GM18861 (cell line): Measurements from ENCODE around the gene RTN4R.
"Not testable (repeated sequence)": the region's sequence is repeated elsewhere in the genome, so short reads cannot be mapped to it uniquely, and the experiment has no call there.

Experiments used
- ATAC-seq: cut with Tn5 transposase; IDR thresholded peaks from one replicate; pipeline ENCODE4 v1.9.1; 2021; ENCODE audit not compliant: unreplicated experiment

RTN4R gene

DNA sequence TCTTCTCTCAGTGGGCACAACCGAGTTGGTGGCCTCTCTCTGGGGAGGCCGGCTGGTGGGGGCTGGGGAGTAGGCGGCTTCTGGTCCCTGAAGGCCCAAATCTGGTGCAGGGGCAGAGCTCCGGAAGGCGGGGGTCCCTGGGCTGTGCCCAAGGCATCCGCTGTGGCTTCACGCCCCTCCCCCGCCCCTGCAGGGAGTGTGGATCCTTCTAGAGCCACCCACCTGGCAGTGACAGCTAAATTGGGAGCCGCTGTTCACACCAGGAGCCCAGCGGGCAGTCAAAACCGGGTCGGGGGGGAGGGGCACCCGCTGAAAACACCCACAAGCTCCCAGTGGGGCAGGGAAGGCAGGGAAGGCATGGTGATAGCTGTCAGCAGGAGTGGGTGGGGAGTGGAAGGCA is 4.6 kb upstream of the RTN4R start:
- no peak for ATAC-seq

DNA sequence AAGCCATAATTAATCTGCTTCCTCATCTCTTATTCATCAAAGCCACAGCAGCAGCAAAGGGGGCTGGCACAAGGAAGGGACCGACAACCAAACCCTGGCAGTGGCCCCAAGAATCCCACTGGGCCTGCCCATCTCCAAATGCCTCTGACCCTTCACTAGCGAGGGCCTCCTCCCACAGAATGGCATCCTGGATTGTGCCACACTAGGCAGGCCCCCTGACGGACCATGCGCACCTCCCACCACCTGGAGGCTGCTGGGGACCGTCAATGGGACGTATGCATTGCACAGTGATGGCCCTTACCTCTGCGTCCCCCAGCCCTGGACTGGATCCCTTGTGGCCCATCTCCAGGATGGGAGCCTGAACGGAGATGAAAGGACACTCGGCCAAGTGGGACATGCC is 4.1 kb upstream of the RTN4R start:
- no peak for ATAC-seq

DNA sequence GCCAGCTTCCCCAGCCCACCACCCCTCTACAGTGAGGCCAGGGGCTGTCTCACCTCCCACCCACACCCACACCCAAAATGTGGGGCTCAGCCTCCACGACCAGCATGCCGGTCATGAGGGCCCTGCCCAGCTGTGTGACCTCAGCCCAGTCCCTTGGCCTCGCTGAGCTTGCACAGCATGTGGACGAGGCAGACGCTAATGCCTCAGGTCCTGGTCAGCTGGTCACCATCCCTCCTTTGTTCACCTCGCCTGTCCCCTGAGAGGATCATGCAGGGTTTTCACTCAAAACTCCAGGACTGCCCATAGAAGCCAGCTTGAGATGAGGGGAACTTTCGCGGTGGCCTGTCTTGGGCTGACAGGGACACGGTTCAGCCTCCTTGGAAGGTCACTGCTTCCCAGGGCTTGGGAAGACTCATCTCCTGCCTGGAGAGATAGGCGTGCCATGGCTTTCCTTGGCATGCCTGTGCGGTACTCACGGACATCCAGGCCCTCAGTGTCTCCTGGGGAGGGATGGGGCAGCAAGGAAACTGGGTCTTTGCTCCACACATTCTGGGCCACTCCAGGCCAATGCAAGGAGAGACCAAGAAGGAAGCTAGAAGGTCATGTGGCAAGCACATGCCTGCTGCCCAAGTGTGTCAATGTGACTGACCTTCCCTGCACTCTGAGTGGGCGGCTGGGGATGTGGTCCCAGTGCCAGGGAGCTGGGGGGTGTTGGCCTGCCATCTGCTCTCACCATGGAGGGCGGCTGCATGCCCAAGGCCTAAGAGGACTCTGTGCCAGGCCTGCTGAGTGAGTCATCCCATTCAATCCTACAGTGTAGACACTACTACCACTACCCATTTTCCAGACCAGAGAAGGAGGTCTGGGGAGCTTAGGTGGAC is 3.2 kb upstream of the RTN4R start:
- no peak for ATAC-seq

DNA sequence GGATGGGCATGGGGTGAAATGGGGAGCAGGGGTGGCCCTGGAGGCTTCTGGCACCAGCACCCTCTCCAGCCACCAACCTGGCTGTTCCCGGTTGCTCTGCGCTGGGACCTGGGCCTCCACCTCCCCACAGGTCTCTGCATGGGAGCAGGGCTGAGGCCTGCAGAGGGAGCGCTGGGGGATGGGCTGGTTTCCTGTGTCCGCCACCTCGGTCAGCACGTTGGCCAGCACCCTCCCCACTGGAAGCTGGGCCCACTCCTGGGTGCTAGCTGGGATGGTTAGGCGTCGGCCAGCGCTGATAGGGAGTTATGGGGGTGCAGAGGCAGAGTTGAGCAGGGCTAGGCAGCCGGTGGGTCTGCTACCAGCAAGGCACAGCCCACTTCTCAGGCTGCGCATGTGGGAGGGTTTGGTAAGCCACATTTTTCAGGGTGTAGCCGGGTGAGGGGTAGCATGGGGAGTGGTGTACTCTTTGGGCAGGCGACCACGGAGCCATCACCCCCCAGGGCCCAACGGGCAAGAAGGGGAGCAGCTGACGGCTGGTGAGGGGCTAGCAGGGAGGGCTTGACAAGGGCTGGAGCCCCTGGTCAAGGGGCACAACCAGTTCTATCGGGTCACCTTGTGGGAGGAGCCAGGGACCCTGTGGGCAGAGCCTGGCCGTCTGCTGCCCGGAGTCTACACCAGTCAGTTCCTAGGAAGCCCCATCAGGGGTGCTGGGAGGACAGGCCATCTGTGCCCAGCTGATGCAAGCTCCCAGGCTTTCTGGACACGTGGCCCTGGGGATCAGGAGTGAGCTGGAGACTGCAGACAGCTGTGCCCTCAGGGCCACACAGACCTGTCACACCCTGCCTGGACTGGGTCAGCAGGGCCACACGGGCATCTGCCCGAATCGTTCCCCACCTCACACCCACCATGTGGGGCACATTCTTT is 2.3 kb upstream of the RTN4R start:
- ATAC-seq, result not testable (repeated sequence)

DNA sequence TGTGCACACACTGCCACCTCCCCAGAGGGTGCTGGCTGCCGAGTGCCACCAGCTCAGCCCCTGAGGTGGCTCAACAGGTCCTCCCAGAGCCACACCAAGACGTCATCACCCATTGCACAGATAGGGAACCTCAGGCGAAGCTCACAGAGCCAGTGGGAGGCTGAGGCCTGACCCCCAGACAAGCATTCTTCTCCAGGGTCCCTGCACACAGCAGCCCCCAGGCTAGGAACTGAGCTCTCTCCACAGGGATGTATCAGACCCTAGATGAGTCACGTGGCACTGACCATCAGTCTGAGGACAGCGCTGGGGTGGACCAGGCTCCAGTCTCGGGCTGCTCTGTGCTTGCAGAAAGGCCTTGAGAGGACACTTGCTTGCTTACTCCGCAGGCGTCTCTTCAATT is 1.6 kb upstream of the RTN4R start:
- not testable (repeated sequence) for ATAC-seq

DNA sequence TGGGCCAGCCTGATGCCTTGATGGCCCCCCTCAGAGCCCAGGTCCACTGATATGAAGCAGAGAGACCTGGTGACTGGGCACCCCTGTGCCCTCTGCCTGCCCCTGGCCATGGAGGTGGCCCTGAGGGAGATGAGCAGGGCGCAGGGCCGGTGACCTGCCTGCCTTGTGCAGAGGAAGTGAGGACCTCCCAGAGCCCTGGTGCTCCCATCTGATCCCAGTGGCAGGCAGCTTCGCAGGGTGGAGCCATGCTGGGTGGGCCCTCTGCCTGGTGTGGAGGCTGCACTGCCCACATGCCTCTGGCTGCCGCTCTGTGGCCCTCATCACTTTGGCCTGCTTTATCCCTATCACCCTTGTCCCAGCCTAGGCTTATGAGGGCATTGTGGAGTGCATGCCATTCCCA is 1.1 kb upstream of the RTN4R start:
- not testable (repeated sequence) for ATAC-seq

DNA sequence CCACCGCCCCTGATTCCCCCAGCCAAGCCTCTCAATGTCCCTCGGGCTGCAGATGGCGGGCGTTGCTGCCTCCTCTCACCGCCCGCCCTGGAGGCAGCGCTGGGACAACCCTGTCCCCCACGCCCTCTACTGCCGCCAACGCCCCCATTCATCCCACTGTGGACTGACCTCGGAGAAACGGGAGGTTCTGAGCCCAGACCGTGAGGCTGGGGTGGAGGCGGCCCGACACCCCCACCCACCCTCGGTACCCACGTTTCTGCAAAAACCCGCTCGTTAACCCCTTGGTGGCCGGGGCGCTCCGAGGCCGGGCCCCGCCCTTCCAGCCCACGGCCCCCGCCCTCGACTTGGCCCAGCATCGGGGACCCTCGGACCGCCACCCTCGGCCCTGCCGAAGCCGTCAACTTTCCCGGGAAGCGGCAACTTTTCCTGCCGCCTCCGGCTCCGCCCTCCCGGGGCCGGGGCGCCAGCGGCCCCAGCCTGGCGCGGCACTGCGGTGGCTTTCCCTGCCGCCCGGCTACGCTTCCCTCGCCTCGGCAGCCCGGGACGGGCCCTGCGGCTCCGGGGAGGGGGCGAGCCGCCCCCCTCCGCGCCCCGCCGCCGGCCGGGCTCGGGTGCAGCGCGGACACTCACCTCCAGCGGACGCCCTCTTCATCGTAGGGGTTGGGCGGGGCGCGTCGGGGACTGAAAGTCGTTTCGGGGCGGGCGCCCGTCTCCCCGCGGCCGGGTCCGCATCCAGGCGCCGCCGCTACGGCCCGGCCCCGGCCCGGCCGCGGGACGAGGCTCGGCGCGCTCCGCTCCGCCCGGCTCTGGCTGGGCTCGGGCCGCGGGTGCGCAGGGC is 458 bp downstream of the RTN4R start:
- ATAC-seq, result no peak

DNA sequence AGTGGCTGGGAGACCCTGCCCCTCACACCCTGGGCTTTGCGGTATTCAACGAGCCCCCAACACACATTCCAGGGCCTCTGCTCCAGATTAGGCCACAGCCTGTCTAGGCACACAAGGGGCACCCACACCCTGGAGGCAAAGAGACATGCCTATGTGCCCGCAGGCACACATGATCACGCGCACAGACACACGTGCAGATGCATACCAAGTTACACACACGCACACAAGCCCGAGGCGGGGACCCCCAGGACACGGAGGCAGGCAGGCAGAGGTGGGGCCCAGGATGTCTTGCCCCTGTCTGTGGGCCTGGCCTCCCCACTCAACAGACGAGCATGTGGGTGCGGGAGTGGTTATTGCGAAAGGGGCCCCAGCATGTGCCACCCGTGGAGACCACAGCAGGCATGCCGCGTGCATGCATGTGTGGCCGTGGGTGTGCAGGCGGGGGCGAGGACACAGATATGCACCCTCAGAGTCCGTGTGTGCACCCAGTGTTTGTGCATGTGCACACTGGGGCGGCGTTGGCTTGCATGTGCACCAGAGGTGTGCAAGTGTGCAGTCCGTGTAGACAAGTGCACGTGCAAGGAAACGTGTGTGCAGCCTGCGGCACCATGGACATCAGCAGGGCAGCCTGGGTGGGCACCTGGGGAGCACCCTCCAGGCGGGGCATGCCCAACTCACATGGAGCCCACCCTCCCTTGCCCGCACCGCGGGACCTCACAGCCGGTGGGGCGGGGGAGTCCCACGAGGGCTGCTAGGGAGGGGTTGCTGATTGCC is 1.3 kb downstream of the RTN4R start:
- ATAC-seq, result not testable (repeated sequence)

DNA sequence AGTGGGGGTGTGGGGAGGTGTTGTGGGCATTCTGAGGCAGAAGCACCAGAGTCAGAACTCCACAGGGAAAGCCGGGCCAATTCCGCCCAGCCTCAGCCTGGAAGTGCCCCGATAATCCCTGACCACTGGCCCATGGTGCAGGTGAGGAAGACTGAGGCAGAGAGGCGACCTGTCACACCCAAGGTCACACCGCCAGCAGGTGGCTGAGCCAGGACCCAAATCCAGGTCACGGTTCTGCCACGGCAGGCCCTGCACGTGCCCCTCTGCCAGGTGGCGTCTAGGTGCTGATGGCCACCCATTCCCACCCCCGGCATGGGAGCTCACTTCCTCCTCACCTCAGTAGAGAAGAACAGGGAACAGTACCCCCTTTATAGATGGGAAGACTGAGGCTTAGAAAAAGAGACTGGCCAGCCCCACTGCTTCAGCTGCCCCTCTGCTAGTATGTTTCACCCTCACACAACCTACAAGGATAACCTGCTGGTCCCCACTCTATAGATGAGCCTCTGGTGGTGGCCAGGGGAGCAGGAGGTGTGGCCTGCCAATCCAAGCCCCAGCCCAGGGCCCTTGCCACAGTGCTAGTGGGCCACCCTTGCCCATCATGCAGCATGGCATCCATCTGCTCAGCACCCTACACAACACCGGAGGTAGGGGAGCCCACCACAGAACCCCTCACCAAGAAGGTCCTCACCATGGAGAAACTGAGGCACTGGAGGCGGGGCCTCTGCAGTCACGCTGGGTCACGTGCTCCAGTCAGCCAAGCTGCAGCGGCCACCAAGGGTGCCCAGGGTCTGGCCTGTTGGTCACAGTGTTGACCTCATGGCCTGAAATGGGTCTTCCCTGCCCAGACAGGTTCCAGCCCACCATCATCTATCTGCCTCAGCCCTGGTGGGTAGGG is 2.1 kb downstream of the RTN4R start:
- not testable (repeated sequence) for ATAC-seq

DNA sequence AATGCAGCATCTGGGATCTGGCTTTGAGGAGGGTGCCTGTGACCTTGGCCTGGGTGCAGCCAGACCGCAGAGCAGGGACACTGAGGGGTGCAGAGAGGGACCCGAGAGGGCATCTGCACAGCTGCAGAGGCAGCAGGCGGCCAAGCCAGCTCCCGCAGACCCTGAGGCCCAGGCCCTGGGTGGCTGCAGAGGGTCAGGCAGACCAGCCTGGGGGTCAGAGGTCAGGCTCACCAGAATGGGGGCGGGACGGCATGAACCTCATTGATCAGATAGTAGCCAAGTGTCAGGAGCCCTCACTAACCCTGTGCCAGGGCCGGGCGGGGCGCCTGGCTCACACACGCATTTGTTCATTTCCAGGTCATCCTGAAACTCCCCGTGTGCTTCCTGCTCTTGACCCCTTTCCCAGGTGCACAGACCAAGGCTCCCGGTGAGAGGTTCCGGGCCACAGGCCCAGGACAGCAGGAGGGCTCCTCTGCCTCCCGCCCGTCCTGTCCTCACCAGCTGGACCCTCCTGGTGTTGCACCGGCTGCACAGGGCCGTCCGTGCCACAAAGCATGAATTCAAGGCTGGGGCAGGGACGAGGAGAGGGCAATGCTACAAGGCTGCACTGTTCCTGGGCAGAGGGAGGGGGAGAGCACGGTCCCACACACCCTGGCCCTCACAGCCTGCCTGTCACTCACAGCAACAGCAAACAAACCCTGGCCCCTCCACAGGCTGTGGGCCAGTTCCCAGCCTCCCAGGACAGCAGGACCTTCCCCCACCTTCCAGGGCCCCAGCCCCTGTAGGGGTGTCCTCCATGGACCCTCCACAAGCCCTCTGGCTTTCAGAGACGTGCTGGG is 3.3 kb downstream of the RTN4R start:
- no peak for ATAC-seq

DNA sequence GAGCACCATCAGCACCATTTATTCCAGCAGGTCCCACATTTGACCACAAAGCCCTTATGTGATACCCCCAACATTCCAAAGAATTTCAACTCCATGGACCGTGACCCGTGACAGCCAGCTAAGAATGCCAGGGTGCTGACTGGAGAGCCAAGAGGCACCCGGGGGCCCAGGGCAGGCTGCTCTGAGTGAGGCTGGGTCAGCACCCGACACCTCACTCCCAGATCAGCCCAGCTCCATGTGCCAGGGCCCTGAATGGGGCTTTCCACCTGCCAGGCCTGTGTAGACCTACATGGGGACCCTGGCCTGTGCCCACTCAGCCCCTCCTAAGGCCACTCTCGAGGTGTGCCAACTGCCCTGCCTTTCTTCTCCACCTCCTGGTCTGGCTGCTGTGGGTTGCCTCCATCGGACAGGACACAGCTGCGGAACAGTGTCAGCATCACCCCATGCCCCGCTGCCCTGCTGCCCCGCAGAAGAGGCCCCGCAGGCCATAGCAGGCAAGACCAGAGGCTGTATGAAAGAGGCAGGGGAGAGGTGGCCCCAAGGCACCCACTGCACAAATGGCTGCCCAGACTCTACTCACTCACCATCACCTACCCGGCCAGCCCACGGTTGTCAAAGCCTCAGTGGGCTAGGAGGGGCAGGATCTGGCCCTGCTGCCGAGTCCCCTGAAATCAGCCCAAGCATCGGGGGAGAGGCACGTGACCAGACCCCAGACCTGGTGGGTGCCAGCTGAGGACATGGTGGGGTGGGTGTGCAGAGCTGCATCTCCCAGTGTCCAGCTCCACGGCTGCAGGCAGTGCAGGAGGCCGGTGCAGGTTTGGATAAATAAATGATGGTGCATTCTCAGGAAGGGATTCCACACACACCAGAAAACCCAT is 4.5 kb downstream of the RTN4R start:
- ATAC-seq, result not testable (repeated sequence)

DNA sequence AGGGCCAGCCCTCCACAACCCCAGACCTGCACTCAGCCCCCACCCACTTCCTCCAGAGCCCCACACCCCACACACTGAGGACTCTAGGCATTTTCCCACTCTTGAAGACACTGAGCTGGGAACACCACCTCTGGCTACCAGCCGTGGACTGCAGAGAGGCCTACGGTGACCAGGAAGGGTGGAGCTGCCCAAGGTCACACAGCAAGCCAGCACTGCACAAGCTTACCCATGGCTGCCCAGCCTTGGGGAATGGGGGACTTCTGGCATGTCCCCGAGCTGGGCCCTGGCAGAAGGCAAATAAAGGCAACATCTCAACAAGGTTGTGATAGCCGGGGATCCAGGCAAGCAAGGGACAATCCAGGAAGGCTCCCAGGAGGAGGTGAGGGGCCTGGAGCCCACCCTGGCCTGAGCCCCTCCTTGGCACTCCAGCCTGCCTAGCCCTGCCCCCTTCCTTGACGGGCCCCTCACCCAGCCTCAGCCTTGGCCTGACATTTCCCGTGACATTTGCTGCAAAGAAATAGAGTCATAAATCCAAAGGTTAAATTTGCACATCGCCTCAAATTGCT is 5.5 kb downstream of the RTN4R start:
- ATAC-seq, result no peak

DNA sequence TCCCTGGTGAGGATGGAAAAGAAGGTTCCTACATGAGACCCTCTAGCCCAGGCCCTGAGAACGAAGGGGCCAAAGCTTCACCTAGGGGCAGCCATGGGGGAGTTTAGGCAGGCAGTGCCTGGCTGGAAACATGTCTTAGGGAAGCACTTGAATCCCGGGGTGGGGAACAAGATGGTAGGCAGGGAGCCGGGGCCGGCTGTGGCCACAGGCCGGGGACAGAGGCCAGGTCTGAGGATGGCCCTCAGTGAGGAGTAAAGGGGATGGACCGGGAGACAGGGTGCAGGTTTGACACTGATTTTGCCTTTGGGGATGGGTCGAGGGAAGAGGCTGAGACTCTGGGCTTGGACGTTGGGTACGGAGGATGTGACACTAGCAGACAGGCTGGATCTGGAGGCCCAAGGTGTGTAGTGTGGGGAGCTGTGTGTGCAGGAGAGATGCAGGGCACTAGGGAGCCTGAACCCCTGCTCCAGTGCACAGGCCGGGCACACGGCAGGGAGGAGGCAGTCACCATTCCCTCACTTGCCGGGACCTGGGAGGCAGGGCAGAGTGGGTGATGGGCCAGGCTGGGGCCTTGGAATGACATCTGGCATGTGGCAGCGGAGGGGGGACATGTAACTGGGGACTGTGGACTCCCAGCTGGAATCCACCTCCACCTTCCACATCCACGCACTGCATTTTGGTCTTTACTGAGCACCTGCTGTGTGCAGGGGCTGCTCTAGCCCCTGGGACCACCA is 6.1 kb downstream of the RTN4R start:
- no peak for ATAC-seq

DNA sequence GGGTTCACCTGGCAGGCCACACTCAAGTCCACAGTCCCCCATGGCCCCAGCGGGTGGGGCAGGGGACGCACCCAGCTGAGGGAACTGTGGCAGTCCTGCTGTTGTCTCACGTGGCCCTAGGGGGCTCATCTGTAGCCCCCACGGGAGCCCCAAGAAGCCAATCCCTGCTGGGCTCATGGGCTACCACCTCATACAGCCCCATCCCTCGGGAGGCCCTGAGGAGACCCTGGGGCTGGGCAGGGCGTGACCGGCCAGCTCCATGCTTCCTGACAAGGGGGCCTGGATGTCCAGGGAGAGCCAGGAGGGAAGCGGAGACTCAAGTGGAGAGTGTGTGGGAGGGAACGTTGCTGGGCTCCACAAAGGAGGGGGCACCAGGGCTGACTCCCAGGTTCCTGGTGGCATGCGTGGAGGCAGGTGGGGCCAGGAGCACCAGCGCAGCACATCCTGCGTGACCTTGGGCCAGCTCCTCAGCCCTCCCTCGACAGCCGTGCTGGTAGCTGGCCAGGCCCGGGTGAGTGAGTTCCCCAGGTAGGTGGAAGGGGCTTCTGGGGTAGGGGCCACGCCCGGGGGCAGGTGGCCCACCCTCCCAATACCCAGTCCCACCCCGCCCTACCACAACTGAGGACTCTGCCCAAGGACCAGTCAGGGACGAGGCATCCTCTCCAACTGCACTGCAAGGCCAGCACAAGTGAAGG is 7.9 kb downstream of the RTN4R start:
- no peak for ATAC-seq

DNA sequence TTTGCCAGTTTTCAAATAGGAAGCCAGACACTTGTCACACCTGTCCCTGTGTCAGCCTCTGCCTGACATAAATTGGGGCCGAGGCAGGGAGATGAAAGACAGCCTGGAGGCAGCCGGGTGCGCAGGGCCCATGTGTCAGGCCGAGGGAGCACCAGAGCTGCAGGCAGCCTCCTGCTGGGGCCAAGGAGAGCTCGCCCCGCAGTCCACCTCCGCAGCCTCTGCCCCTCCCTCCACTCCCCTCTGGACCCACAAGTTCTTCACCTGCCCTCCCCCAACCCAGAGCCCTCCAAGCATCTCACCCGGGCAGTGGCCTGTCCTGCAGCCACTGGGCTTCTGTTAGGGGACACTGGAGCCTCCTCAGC is 8.8 kb downstream of the RTN4R start:
- no peak for ATAC-seq
